HFF-Myc (cell line): ENCODE data around the gene EHF.

Experiments used
- DNase-seq: peaks from one replicate; pipeline ENCODE4 v3.0.0-alpha.2; 2011; ENCODE audit warnings: low read depth; ENCODE audit errors: extremely low read depth
- H3K4me3 ChIP-seq: replicated peaks from 2 replicates; pipeline ENCODE4 v1.5.1; 2011; ENCODE audit warnings: low read depth, mild to moderate bottlenecking, control low read depth, low read length
- TF ChIP-seq, protein P1 (sequence below): IDR thresholded peaks from 2 replicates; pipeline ENCODE4 v1.5.1; 2012; ENCODE audit warnings: mild to moderate bottlenecking, low read depth, low read length, control low read depth; ENCODE audit errors: missing control alignments

Gene EHF

GRCh38 chr11:34671117-34671516 lies 50.2 kb downstream of the EHF start:
- DNase-seq, result no peak
- TF ChIP-seq, protein P1, sequence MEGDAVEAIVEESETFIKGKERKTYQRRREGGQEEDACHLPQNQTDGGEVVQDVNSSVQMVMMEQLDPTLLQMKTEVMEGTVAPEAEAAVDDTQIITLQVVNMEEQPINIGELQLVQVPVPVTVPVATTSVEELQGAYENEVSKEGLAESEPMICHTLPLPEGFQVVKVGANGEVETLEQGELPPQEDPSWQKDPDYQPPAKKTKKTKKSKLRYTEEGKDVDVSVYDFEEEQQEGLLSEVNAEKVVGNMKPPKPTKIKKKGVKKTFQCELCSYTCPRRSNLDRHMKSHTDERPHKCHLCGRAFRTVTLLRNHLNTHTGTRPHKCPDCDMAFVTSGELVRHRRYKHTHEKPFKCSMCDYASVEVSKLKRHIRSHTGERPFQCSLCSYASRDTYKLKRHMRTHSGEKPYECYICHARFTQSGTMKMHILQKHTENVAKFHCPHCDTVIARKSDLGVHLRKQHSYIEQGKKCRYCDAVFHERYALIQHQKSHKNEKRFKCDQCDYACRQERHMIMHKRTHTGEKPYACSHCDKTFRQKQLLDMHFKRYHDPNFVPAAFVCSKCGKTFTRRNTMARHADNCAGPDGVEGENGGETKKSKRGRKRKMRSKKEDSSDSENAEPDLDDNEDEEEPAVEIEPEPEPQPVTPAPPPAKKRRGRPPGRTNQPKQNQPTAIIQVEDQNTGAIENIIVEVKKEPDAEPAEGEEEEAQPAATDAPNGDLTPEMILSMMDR, result no peak
- H3K4me3 ChIP-seq, result no peak overlapping the region

GRCh38 chr11:34671946-34672345 lies 51.1 kb downstream of the EHF start:
- TF ChIP-seq, protein P1, result no peak
- no peak overlapping the region for H3K4me3 ChIP-seq
- DNase-seq, result no peak

DNA sequence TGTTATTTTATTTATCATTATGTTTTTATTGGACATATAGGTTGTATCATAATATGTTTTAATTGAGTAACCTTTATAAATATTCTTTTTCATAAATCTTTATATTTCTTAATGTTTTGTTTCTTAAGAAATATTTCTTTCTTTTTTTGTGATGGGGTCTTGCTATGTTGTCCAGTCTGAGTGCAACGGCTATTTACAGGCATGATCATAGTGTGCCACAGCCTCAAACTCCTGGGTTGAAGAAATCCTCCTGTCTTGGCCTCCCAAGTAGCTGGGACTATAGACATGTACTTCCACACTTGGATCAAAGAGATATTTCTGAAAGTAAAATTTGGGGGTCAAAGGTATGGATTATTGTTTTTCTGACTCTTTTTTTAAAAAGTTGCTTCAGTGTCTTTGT lies 53.1 kb downstream of the EHF start:
- no peak overlapping the region for H3K4me3 ChIP-seq
- TF ChIP-seq, protein P1, result no peak
- DNase-seq, result no peak

- TF ChIP-seq, protein P1, result no peak
- no peak overlapping the region for H3K4me3 ChIP-seq
- no peak for DNase-seq
Measured at GRCh38 chr11:34676227-34676626, 55.3 kb downstream of the EHF start.

- no peak for DNase-seq
- TF ChIP-seq, protein P1, result no peak
- no peak overlapping the region for H3K4me3 ChIP-seq
Measured at GRCh38 chr11:34679681-34680080, 58.8 kb downstream of the EHF start.

DNA sequence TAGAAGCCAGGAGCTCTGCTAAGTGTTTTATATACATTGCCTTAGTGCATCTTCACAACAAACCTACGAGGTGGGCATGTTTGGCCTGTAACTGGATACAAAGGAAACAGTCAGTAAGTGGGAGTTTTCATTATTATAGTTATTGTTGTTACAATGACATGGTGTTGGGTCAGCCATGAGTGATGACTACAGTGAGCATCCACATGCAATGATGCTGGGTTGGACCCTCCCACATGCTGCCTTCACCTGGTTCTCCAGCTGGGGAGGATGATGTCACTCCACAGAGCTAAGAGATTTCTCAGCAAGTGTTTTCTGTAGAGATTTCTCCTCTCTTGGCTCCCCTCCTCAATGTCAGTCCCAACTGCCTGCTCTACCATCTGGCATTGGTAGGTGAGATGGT lies 59.3 kb downstream of the EHF start:
- peak; percentile 5 for DNase-seq
- H3K4me3 ChIP-seq, result no peak overlapping the region
- TF ChIP-seq, protein P1, result no peak

DNA sequence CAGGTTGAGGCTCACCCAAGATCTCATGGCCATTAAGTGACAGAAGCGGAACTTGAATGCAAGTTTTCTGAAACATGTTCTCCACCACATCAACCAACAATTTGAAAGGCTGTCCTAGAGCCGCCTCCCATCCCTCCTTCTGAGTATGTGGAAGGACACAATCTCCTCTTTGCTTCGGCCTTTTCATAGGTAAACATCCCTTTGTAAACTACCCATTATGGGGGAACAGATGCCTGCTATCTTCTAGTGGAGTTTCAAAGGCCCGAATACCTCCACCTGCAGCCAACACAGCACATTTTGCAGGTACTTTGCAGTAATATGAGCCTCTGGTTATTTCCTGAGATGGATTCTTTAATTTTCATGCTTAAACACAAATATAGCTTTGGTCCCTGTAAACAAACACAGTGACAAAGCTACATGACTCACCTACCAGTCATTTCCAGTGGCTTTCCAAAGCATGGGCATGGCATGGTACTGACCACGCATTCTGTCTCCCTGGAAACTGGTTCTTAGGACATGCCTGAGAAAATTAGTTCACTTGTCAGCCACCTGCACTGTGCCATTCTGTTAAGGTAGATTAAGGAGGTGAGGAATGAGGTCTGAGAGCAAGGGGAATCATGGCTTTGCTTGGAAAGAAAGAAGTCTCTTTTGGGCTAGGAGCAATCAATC lies 60.2 kb downstream of the EHF start:
- H3K4me3 ChIP-seq, result no peak overlapping the region
- TF ChIP-seq, protein P1, result no peak
- DNase-seq, result peak; percentile 53
